Testis (tissue), 2 donors: ENCODE results near the gene KCNT2.

Source experiments
- CTCF ChIP-seq, 3 experiments: fragments of 450-650 bp in 2 of 3; fragments of 200-600 bp in 1 of 3; sonication (generic) in 1 of 3; IDR thresholded peaks; one replicate each; pipeline ENCODE4 v1.5.1; 2016 to 2019; ENCODE audit warnings: antibody characterized with exemption in 3 of 3, mild to moderate bottlenecking in 2 of 3, moderate library complexity in 1 of 3
- POLR2A ChIP-seq: fragments of 450-650 bp; IDR thresholded peaks from one replicate; pipeline ENCODE4 v1.6.1; 2017; ENCODE audit warnings: antibody characterized with exemption, mild to moderate bottlenecking, moderate library complexity

GRCh38 chr1:196385109-196385508, 223.1 kb downstream of the KCNT2 start:
- TF ChIP-seq CTCF (IDR thresholded peaks at IDR 0.05) = no peak
- TF ChIP-seq POLR2A = no peak
